Spleen (tissue), 11 donors: Measurements from ENCODE around the gene TTC28. TPM values are rescaled to one million over a fixed set of nuclear protein-coding genes. Genes with fewer than 3 reads are reported as not detected.

Experiments used
- DNase-seq: peaks from one replicate; pipeline ENCODE4 v3.0.0-alpha.2; 2020
- H3K27ac ChIP-seq, 8 donors: fragments of 200-600 bp; sonication (generic) in 7 of 8; 1 replicate in 4 of 8; 2 replicates in 4 of 8; pipeline versions ENCODE4 v1.5.0 to v1.8.0; 2016 to 2021; ENCODE audit warnings: inconsistent platforms in 4 of 8, mild to moderate bottlenecking in 4 of 8, moderate library complexity in 1 of 8
- H3K27me3 ChIP-seq, 7 donors: fragments of 200-600 bp; sonication (generic) in 6 of 7; replicated peaks in 1 of 7; 1 replicate in 4 of 7; 2 replicates in 3 of 7; pipeline versions ENCODE4 v1.5.0 to v1.8.0; 2016 to 2021; ENCODE audit warnings: inconsistent platforms in 3 of 7, mild to moderate bottlenecking in 1 of 7
- H3K36me3 ChIP-seq, 6 donors: fragments of 200-600 bp; sonication (generic) in 5 of 6; 1 replicate in 4 of 6; 2 replicates in 2 of 6; pipeline versions ENCODE4 v1.5.0 to v1.8.0; 2016 to 2021; ENCODE audit warnings: inconsistent platforms in 2 of 6
- H3K4me1 ChIP-seq, 6 donors: fragments of 200-600 bp; sonication (generic) in 5 of 6; 1 replicate in 3 of 6; 2 replicates in 3 of 6; pipeline versions ENCODE4 v1.5.0 to v1.8.0; 2016 to 2021; ENCODE audit warnings: inconsistent platforms in 3 of 6
- H3K4me3 ChIP-seq, 8 donors: fragments of 200-600 bp; sonication (generic) in 7 of 8; 1 replicate in 4 of 8; 2 replicates in 4 of 8; pipeline versions ENCODE4 v1.5.0 to v1.8.0; 2016 to 2021; ENCODE audit warnings: inconsistent platforms in 4 of 8, mild to moderate bottlenecking in 4 of 8, moderate library complexity in 2 of 8
- H3K9me3 ChIP-seq, 8 donors: fragments of 200-600 bp; sonication (generic) in 7 of 8; 1 replicate in 4 of 8; 2 replicates in 4 of 8; pipeline versions ENCODE4 v1.5.0 to v1.8.0; 2016 to 2021; ENCODE audit warnings: inconsistent platforms in 4 of 8
- POLR2A ChIP-seq, 3 donors: fragments of 450-650 bp; IDR thresholded peaks; one replicate each; pipeline ENCODE4 v1.5.1; 2017; ENCODE audit warnings: antibody characterized with exemption in 3 of 3, mild to moderate bottlenecking in 1 of 3
- POLR2AphosphoS5 ChIP-seq, 3 donors: sonication (generic); formaldehyde crosslinking; IDR thresholded peaks; one replicate each; pipeline ENCODE4 v1.5.1; 2017; ENCODE audit warnings: antibody characterized with exemption in 3 of 3
- WGBS, 5 donors: extraction: QIAGEN DNeasy Blood & Tissue Kit in 3 of 5; methylation state at CpG; one replicate each; pipeline versions ENCODE4 v1.1.5 to v1.1.7; 2013 to 2018; 5-methylcytosine and 5-hydroxymethylcytosine counted together
- intact Hi-C: fragments of 100-400 bp; cut with DNase I; formaldehyde crosslinking; loops from one replicate; pipeline ENCODE4 v1.15.0; 2023; ENCODE audit warnings: low total_unique reads
- polyA plus RNA-seq, 3 donors: library from polyadenylated mRNA; stranded (reverse); fragments of 200-250 nt; gene quantifications; one replicate each; pipeline ENCODE4 v1.2.1, GENCODE V29; 2013
- total RNA-seq, 7 donors: library from RNA; depleted of rRNA in 3 of 7; stranded (reverse); fragments of >200 nt in 3 of 7; fragmentation: NEBNext Ultra II Directional in 4 of 7; extraction: Animal tissue kit (Norgen Biotek cat#: 25700) in 4 of 7; gene quantifications; one replicate each; pipeline versions ENCODE4 v1.1.0 to v1.2.1, GENCODE V29; 2016 to 2021
- TF ChIP-seq, protein P1 (sequence below), 11 experiments: fragments of 200-600 bp in 7 of 11; fragments of 450-650 bp in 4 of 11; sonication (generic) in 4 of 11; IDR thresholded peaks in 8 of 11; conservative IDR thresholded peaks in 3 of 11; 1 replicate in 7 of 11; 2 replicates in 4 of 11; pipeline versions ENCODE4 v1.4.0 to v1.8.0; 2016 to 2021; ENCODE audit warnings: antibody characterized with exemption in 11 of 11, inconsistent platforms in 4 of 11, mild to moderate bottlenecking in 1 of 11
- donor health status: healthy with polysubstance abuse.
- donor health status: DM: no; HTN: no; CAD: no; lungs with moderate emphysema.
- donor health status: DM: no; HTN: no; CAD: no.
- donor health status: Bipolar disorder and iron deficiency.
- donor health status: healthy.
- donor health status: DM: no; HTN: no; CAD: no.
- donor health status: DM: yes; HTN: yes; CAD: no.

Gene TTC28
- total and polyA plus RNA-seq, 10 donors, result 0.62 to 69.0 (median 33.5) TPM

DNA sequence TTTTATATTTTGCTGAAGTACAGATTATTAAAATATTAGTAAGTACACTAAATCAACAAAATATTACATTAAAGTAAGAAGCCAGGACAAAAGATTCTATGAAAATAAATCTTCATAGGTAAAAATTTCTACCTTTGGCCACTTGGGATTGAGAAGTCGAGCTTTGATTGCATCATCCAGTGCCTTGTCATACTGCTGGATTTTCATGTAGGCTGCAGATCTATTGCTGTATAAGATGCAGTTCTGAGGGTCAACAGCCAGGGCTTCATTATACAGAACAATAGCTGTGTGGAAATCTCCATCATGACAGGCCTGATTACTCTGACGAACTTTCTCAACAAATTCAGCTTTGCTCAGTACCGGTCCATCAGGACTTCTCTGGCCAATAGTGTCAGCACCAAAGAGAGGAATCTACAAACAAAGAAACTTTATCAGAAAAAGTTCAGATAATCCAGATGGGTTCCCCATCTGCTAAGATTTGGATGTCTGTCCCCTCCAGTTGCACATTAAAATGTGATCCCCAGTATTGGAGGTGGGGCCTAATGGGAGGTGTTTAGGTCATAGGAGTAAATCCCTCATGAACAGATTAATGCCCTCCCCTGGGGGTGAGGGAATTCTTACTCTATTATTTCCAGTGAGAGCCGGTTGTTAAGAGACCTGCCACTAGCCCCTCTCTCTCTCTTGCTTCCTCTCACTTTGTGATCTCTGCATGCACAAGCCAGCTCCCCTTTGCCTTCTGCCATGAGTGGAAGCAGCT, 50.0 kb downstream of the TTC28 start:
- TF ChIP-seq POLR2A (IDR thresholded peaks at IDR 0.05) (no peak), POLR2AphosphoS5 (IDR thresholded peaks at IDR 0.05) (no peak)
- TF ChIP-seq, protein P1, sequence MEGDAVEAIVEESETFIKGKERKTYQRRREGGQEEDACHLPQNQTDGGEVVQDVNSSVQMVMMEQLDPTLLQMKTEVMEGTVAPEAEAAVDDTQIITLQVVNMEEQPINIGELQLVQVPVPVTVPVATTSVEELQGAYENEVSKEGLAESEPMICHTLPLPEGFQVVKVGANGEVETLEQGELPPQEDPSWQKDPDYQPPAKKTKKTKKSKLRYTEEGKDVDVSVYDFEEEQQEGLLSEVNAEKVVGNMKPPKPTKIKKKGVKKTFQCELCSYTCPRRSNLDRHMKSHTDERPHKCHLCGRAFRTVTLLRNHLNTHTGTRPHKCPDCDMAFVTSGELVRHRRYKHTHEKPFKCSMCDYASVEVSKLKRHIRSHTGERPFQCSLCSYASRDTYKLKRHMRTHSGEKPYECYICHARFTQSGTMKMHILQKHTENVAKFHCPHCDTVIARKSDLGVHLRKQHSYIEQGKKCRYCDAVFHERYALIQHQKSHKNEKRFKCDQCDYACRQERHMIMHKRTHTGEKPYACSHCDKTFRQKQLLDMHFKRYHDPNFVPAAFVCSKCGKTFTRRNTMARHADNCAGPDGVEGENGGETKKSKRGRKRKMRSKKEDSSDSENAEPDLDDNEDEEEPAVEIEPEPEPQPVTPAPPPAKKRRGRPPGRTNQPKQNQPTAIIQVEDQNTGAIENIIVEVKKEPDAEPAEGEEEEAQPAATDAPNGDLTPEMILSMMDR (IDR thresholded peaks at IDR 0.05 in 8 of 11, conservative IDR thresholded peaks at IDR 0.05 in 3 of 11), result no peak
- no peaks in the 10 kb centered on the region for H3K36me3 ChIP-seq
- no peak overlapping the region for H3K4me3 ChIP-seq
- H3K4me1 ChIP-seq, result no peaks in the 10 kb centered on the region
- intact Hi-C loops, result no loop called here
- 79 to 92% (median 86%) methylated on average over 4 of the region's 4 CpGs for WGBS, 5 donors
- no peaks in the 10 kb centered on the region for H3K9me3 ChIP-seq
- H3K27ac ChIP-seq, result no peak overlapping the region
- DNase-seq, result no peak
- no peaks in the 10 kb centered on the region for H3K27me3 ChIP-seq

DNA sequence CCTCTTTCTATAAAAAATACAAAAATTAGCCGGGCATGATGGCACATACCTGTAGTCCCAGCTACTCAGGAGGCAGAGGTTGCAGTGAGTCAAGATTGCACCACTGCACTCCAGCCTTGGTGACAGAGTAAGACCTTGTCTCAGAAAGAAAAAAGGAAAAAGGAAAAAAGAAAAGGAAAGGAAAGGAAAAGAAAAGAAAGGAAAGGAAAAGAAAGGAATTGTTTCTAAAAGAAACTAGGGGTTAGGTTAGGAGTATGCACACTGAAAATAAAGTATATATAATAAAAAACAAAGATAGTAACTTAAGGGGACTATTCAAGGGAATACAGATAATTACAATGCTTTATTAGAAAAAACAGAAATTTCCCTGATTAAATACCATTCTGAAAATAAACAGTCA, 50.9 kb downstream of the TTC28 start:
- H3K9me3 ChIP-seq, result no peaks in the 10 kb centered on the region
- no peak overlapping the region for H3K27ac ChIP-seq
- no peak for TF ChIP-seq POLR2AphosphoS5 (IDR thresholded peaks at IDR 0.05)
- TF ChIP-seq, protein P1 (IDR thresholded peaks at IDR 0.05 in 8 of 11, conservative IDR thresholded peaks at IDR 0.05 in 3 of 11), result no peak
- no peak for TF ChIP-seq POLR2A (IDR thresholded peaks at IDR 0.05)
- 79 to 92% (median 90%) methylated on average over 1 of the region's 1 CpG for WGBS, 5 donors
- no peaks in the 10 kb centered on the region for H3K4me1 ChIP-seq
- no peaks in the 10 kb centered on the region for H3K27me3 ChIP-seq
- H3K4me3 ChIP-seq, result no peak overlapping the region
- intact Hi-C loops, result no loop called here
- H3K36me3 ChIP-seq, result no peaks in the 10 kb centered on the region
- DNase-seq, result no peak

DNA sequence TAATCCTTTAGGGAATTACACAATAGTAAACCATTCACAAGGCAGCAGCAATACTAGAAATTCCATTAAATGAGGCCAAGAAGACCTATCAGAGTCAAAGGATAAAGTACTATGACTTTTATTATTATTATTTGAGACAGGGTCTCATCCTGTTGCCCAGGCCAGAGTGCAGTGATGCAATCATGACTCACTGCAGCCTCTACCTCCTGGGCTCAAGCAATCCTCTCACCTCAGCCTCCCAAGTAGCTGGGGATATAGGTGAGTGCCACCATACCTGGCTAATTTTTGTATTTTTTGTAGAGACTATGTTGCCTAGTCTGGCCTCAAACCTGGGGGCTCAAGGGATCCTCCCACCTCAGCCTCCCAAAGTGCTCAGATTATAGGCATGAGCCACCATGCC, 51.8 kb downstream of the TTC28 start:
- Histone ChIP-seq H3K36me3 (no peaks in the 10 kb centered on the region), H3K27ac (no peak overlapping the region), H3K27me3 (no peaks in the 10 kb centered on the region), H3K4me3 (no peak overlapping the region), H3K4me1 (no peaks in the 10 kb centered on the region), H3K9me3 (no peaks in the 10 kb centered on the region)
- intact Hi-C loops, result no loop called here
- DNase-seq, result no peak
- no peak for TF ChIP-seq POLR2AphosphoS5 (IDR thresholded peaks at IDR 0.05)
- no peak for TF ChIP-seq POLR2A (IDR thresholded peaks at IDR 0.05)
- TF ChIP-seq, protein P1 (IDR thresholded peaks at IDR 0.05 in 8 of 11, conservative IDR thresholded peaks at IDR 0.05 in 3 of 11), result no peak

DNA sequence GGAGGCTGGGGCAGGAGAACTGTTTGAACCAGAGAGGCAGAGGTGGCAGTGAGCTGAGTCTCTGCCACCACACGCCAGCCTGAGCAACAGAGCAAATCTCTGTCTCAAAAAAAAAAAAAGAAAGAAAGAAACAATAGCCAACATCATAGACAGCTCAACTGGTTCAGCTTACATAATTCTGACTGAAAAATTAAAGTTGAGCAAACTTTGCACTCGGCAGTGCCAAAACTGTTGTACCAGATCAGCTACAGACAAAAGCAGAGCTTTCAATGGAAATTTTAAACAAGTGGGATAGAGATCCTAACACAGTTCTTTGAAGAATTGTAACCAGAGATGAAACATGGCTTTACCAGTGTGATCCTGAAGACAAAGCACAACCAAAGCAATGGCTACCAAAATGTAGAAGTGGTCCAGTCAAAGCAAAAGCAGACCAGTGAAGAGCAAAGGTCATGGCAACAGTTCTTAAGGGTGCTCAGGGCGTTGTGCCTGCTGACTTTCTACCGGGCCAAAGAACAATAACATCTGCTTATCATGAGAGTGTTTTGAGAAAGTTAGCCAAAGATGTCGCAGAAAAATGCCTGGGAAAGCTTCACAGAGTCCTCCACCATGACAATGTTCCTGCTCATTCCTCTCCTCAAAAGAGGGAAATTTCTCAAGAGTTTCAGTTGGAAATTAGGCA, 59.3 kb downstream of the TTC28 start:
- TF ChIP-seq POLR2A (IDR thresholded peaks at IDR 0.05) (no peak), POLR2AphosphoS5 (IDR thresholded peaks at IDR 0.05) (no peak)
- TF ChIP-seq, protein P1 (IDR thresholded peaks at IDR 0.05 in 8 of 11, conservative IDR thresholded peaks at IDR 0.05 in 3 of 11), result no peak
- no peak overlapping the region for H3K4me3 ChIP-seq
- no peaks in the 10 kb centered on the region for H3K4me1 ChIP-seq
- no peak overlapping the region for H3K27ac ChIP-seq
- DNase-seq, result no peak
- H3K36me3 ChIP-seq, result no peaks in the 10 kb centered on the region
- H3K27me3 ChIP-seq, result no peaks in the 10 kb centered on the region
- no peaks in the 10 kb centered on the region for H3K9me3 ChIP-seq
- WGBS, 5 donors, result 76 to 91% (median 86%) methylated on average over 5 of the region's 5 CpGs
- intact Hi-C loops, result no loop called here
